PC-3 (cell line): ENCODE measurements around the gene HCLS1. TPM values are rescaled to one million over a fixed set of nuclear protein-coding genes. Genes with fewer than 3 reads are reported as not detected.

Experiments
- ATAC-seq: fragments of 200-7000 bp; cut with Tn5 transposase; 2 replicates; pipeline ENCODE4 v1.9.1; 2020; ENCODE audit warnings: mild to moderate bottlenecking, moderate library complexity
- BruUV-seq: library from RNA; stranded (reverse); fragments of 400-500 nt; replicated peaks from 2 replicates; lab custom pipeline; 2021; lab: Mats Ljungman, UMichigan
- CTCF ChIA-PET: fragments of 300-600 bp; sonication (Branson Sonifier 250); formaldehyde crosslinking; loops from one replicate; lab custom pipeline; 2022; ENCODE audit warnings: antibody characterized with exemption; lab: Charles Lee
- POLR2A ChIA-PET: fragments of 300-600 bp; sonication (Branson Sonifier 250); formaldehyde crosslinking; loops from one replicate; lab custom pipeline; 2022; ENCODE audit warnings: antibody characterized with exemption; ENCODE audit not compliant: unreplicated experiment; lab: Charles Lee
- DNase-seq: peaks from one replicate; pipeline ENCODE4 v3.0.0-alpha.2; 2015
- H2AFZ ChIP-seq: fragments of 300-600 bp; sonication (generic); 2 replicates; pipeline ENCODE4 v1.6.0; 2016; ENCODE audit warnings: antibody characterized with exemption, low read length
- H3F3A ChIP-seq: fragments of 300-600 bp; sonication (generic); one replicate; pipeline ENCODE4 v1.6.0; 2017; ENCODE audit warnings: antibody characterized with exemption, low read length, control low read depth, mild to moderate bottlenecking; ENCODE audit not compliant: unreplicated experiment
- H3K27ac ChIP-seq: fragments of 300-600 bp; sonication (generic); 2 replicates; pipeline ENCODE4 v1.5.1; 2016; ENCODE audit warnings: mild to moderate bottlenecking, low read length
- H3K27me3 ChIP-seq: fragments of 300-600 bp; sonication (generic); 2 replicates; pipeline ENCODE4 v1.6.1; 2016; ENCODE audit warnings: low read length, mixed read lengths
- H3K36me3 ChIP-seq: fragments of 300-600 bp; sonication (generic); 2 replicates; pipeline ENCODE4 v1.6.1; 2016; ENCODE audit warnings: low read depth, mixed run types, low read length, mixed read lengths
- H3K4me1 ChIP-seq: fragments of 300-600 bp; sonication (generic); 2 replicates; pipeline ENCODE4 v1.5.1; 2016; ENCODE audit warnings: low read length; ENCODE audit not compliant: insufficient read depth
- H3K4me2 ChIP-seq: fragments of 300-600 bp; sonication (generic); 2 replicates; pipeline ENCODE4 v1.6.0; 2016; ENCODE audit warnings: low read length
- H3K4me3 ChIP-seq: fragments of 300-600 bp; sonication (generic); 2 replicates; pipeline ENCODE4 v1.5.1; 2016; ENCODE audit warnings: mild to moderate bottlenecking, low read length, mixed read lengths
- H3K79me2 ChIP-seq: fragments of 300-600 bp; sonication (generic); 2 replicates; pipeline ENCODE4 v1.6.1; 2017; ENCODE audit warnings: low read length, mixed read lengths
- H3K9ac ChIP-seq: fragments of 300-600 bp; sonication (generic); 2 replicates; pipeline ENCODE4 v1.6.0; 2016; ENCODE audit warnings: mild to moderate bottlenecking, low read length
- H3K9me2 ChIP-seq: fragments of 300-600 bp; sonication (generic); replicated peaks from 2 replicates; pipeline ENCODE4 v1.6.1; 2016; ENCODE audit warnings: mixed run types, low read length, mixed read lengths
- H3K9me3 ChIP-seq: fragments of 300-600 bp; sonication (generic); 2 replicates; pipeline ENCODE4 v1.6.1; 2016; ENCODE audit warnings: low read length, mixed read lengths
- H4K20me1 ChIP-seq: fragments of 300-600 bp; sonication (generic); 2 replicates; pipeline ENCODE4 v1.6.1; 2016; ENCODE audit warnings: low read length, mixed read lengths
- EZH2 ChIP-seq: fragments of 300-600 bp; sonication (generic); IDR thresholded peaks from one replicate; pipeline ENCODE4 v1.6.1; 2017; ENCODE audit warnings: antibody characterized with exemption, mild to moderate bottlenecking, low read length; ENCODE audit not compliant: unreplicated experiment
- EZH2phosphoT487 ChIP-seq: fragments of 300-600 bp; sonication (generic); IDR thresholded peaks from 2 replicates; pipeline ENCODE4 v1.6.1; 2018; ENCODE audit warnings: mild to moderate bottlenecking, antibody characterized with exemption, low read length, borderline replicate concordance
- intact Hi-C: fragments of 100-400 bp; cut with micrococcal nuclease; formaldehyde crosslinking; loops from 2 replicates; pipeline ENCODE4 v1.9.0; 2023
- total RNA-seq: library from RNA; depleted of rRNA; stranded (reverse); fragments of >200 nt; gene quantifications from 2 replicates; pipeline ENCODE4 v1.2.3, GENCODE V29; 2014
- TF ChIP-seq, protein P1 (sequence below): fragments of 300-600 bp; sonication (generic); conservative IDR thresholded peaks from 2 replicates; pipeline ENCODE4 v1.5.1; 2017; ENCODE audit warnings: antibody characterized with exemption, low read depth, mild to moderate bottlenecking, low read length

The HCLS1 gene
- total RNA-seq, 1 experiment from 2014 or later, result 5.8 TPM

GRCh38 chr3:121681792-121682191 is 21.1 kb upstream of the HCLS1 start:
- Histone ChIP-seq H3K4me2 (no peak overlapping the region), H3F3A (no peaks in the 10 kb centered on the region), H3K27ac (no peak overlapping the region), H3K4me3 (no peak overlapping the region), H3K27me3 (no peaks in the 10 kb centered on the region), H3K79me2 (no peaks in the 10 kb centered on the region), H3K9me2 (no peaks in the 10 kb centered on the region), H3K4me1 (no peaks in the 10 kb centered on the region), H3K36me3 (peaks cover 51% of the 10 kb centered on the region), H2AFZ (no peak overlapping the region), H4K20me1 (0 out of 2 replicates have a peak, but pooled peaks cover 3% of the 10 kb centered on the region), H3K9me3 (no peaks in the 10 kb centered on the region), H3K9ac (no peak overlapping the region)
- no TSS peak for BruUV-seq
- no peak for DNase-seq
- no peak for ATAC-seq
- no peak for TF ChIP-seq EZH2phosphoT487
- TF ChIP-seq, protein P1, sequence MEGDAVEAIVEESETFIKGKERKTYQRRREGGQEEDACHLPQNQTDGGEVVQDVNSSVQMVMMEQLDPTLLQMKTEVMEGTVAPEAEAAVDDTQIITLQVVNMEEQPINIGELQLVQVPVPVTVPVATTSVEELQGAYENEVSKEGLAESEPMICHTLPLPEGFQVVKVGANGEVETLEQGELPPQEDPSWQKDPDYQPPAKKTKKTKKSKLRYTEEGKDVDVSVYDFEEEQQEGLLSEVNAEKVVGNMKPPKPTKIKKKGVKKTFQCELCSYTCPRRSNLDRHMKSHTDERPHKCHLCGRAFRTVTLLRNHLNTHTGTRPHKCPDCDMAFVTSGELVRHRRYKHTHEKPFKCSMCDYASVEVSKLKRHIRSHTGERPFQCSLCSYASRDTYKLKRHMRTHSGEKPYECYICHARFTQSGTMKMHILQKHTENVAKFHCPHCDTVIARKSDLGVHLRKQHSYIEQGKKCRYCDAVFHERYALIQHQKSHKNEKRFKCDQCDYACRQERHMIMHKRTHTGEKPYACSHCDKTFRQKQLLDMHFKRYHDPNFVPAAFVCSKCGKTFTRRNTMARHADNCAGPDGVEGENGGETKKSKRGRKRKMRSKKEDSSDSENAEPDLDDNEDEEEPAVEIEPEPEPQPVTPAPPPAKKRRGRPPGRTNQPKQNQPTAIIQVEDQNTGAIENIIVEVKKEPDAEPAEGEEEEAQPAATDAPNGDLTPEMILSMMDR, result no peak
- no peak for TF ChIP-seq EZH2
- CTCF ChIA-PET, result no interaction called here
- POLR2A ChIA-PET, result no interaction called here
- intact Hi-C loops, result no loop called here

DNA sequence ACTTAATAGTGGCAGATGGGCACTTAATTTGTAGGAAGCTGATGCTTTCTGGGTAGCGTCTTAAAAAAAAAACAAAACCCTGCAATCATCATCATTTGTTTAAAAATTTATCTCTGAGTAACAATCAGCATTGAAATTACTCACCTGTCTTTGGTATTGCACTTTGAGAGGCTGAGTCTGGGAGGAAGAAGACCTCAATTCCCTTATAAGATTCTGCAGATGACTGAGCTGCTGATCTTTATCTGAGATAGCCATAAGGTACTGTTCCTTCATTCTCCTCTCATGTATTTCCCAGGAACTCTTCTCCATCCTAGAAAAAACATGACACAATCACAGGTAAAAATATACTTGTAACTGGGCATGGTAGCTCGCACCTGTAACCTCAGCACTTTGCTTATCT is 16.4 kb upstream of the HCLS1 start:
- H3K79me2 ChIP-seq, result no peaks in the 10 kb centered on the region
- intact Hi-C loops, result no loop called here
- ATAC-seq, result no peak
- H3K27me3 ChIP-seq, result no peaks in the 10 kb centered on the region
- CTCF ChIA-PET, result no interaction called here
- BruUV-seq, result no TSS peak
- no peaks in the 10 kb centered on the region for H3K9me3 ChIP-seq
- no peaks in the 10 kb centered on the region for H4K20me1 ChIP-seq
- H3K9me2 ChIP-seq, result no peaks in the 10 kb centered on the region
- H3K27ac ChIP-seq, result no peak overlapping the region
- H3K4me3 ChIP-seq, result no peak overlapping the region
- no peak overlapping the region for H2AFZ ChIP-seq
- peaks cover 64% of the 10 kb centered on the region for H3K36me3 ChIP-seq
- no peaks in the 10 kb centered on the region for H3F3A ChIP-seq
- DNase-seq, result no peak
- TF ChIP-seq, protein P1, result no peak
- H3K4me1 ChIP-seq, result no peaks in the 10 kb centered on the region
- H3K4me2 ChIP-seq, result no peak overlapping the region
- POLR2A ChIA-PET, result no interaction called here
- no peak overlapping the region for H3K9ac ChIP-seq

- no peak for TF ChIP-seq EZH2phosphoT487
- TF ChIP-seq, protein P1, result no peak
- TF ChIP-seq EZH2, result no peak
- Histone ChIP-seq H3K4me1 (no peaks in the 10 kb centered on the region), H3K9ac (no peak overlapping the region), H3K27ac (no peak overlapping the region), H2AFZ (no peak overlapping the region), H3K9me3 (no peaks in the 10 kb centered on the region), H3K36me3 (peaks cover 72% of the 10 kb centered on the region), H3K4me2 (no peak overlapping the region), H3K4me3 (no peak overlapping the region), H3K27me3 (no peaks in the 10 kb centered on the region), H3F3A (no peaks in the 10 kb centered on the region), H3K79me2 (no peaks in the 10 kb centered on the region), H3K9me2 (no peaks in the 10 kb centered on the region), H4K20me1 (no peaks in the 10 kb centered on the region)
- ChIA-PET CTCF (no interaction called here), POLR2A (interaction anchor here (0.8 kb wide), 1 partner anchor 964 kb away, joined by 7 read pairs; no protein-coding TSS in a partner anchor)
- no peak for DNase-seq
- BruUV-seq, result no TSS peak
- intact Hi-C loops, result no loop called here
- no peak for ATAC-seq
Measured at GRCh38 chr3:121670676-121671075, 10.0 kb upstream of the HCLS1 start.
